Neuronal stem cell (in vitro differentiated cells): ENCODE results near the gene ANTXR1.

Source experiments
- DNase-seq: peaks from one replicate; pipeline ENCODE4 v3.0.0-alpha.2; 2013; ENCODE audit warnings: low spot score
- H2AFZ ChIP-seq: one replicate; pipeline ENCODE4 v1.6.1; 2013; ENCODE audit warnings: mild to moderate bottlenecking, low read length, inconsistent platforms
- H2AK5ac ChIP-seq: 2 replicates; pipeline ENCODE4 v1.6.1; 2013; ENCODE audit warnings: low read depth, mild to moderate bottlenecking, inconsistent platforms, low read length, moderate library complexity, mixed read lengths
- H2BK120ac ChIP-seq: 2 replicates; pipeline ENCODE4 v1.6.1; 2013; ENCODE audit warnings: low read depth, mild to moderate bottlenecking, inconsistent platforms, low read length, moderate library complexity, mixed read lengths
- H2BK12ac ChIP-seq: one replicate; pipeline ENCODE4 v1.6.1; 2013; ENCODE audit warnings: low read length, inconsistent platforms
- H2BK15ac ChIP-seq: 2 replicates; pipeline ENCODE4 v1.6.1; 2013; ENCODE audit warnings: mild to moderate bottlenecking, low read length, inconsistent platforms, mixed read lengths
- H2BK5ac ChIP-seq: one replicate; pipeline ENCODE4 v1.6.1; 2013; ENCODE audit warnings: inconsistent platforms, mild to moderate bottlenecking, low read length, moderate library complexity
- H3K14ac ChIP-seq: one replicate; pipeline ENCODE4 v1.6.1; 2013; ENCODE audit warnings: low read length, inconsistent platforms
- H3K18ac ChIP-seq: 2 replicates; pipeline ENCODE4 v1.6.1; 2013; ENCODE audit warnings: low read length, inconsistent platforms
- H3K23ac ChIP-seq: 2 replicates; pipeline ENCODE4 v1.6.1; 2013; ENCODE audit warnings: low read depth, mild to moderate bottlenecking, mixed read lengths, low read length, inconsistent platforms; ENCODE audit not compliant: poor library complexity
- H3K27ac ChIP-seq: replicated peaks from 3 replicates; pipeline ENCODE4 v1.5.1; 2013; ENCODE audit warnings: low read length, inconsistent platforms
- H3K27me3 ChIP-seq, 3 experiments: 2 replicates each; pipeline ENCODE4 v1.6.1; 2013; ENCODE audit warnings: low read length in 3 of 3, mild to moderate bottlenecking in 2 of 3, inconsistent platforms in 1 of 3, low read depth in 1 of 3, mixed read lengths in 1 of 3, moderate library complexity in 1 of 3; ENCODE audit not compliant: control insufficient read depth in 3 of 3, insufficient read depth in 3 of 3
- H3K36me3 ChIP-seq, 2 donors: replicated peaks in 1 of 2; 2 replicates each; pipeline ENCODE4 v1.6.1; 2013; ENCODE audit warnings: low read length in 2 of 2; ENCODE audit not compliant: control insufficient read depth in 2 of 2, insufficient read depth in 2 of 2
- H3K4ac ChIP-seq: 2 replicates; pipeline ENCODE4 v1.6.1; 2013; ENCODE audit warnings: inconsistent platforms, mild to moderate bottlenecking, low read length, moderate library complexity
- H3K4me1 ChIP-seq, 2 donors: 1 replicate in 1 of 2; 2 replicates in 1 of 2; pipeline ENCODE4 v1.6.1; 2013; ENCODE audit warnings: low read length in 2 of 2, low read depth in 1 of 2; ENCODE audit not compliant: control insufficient read depth in 2 of 2, insufficient read depth in 1 of 2
- H3K4me2 ChIP-seq: one replicate; pipeline ENCODE4 v1.6.1; 2013; ENCODE audit warnings: mild to moderate bottlenecking, low read length, inconsistent platforms; ENCODE audit not compliant: insufficient read depth, poor library complexity, severe bottlenecking
- H3K4me3 ChIP-seq, 2 donors: 2 replicates each; pipeline ENCODE4 v1.5.1; 2013; ENCODE audit warnings: low read length in 2 of 2, mild to moderate bottlenecking in 2 of 2, inconsistent platforms in 1 of 2, moderate library complexity in 1 of 2
- H3K79me1 ChIP-seq: one replicate; pipeline ENCODE4 v1.6.1; 2013; ENCODE audit warnings: low read depth, mild to moderate bottlenecking, inconsistent platforms, low read length, moderate library complexity
- H3K9ac ChIP-seq: one replicate; pipeline ENCODE4 v1.6.1; 2013; ENCODE audit warnings: mild to moderate bottlenecking, low read depth, low read length, inconsistent platforms; ENCODE audit not compliant: poor library complexity
- H3K9me3 ChIP-seq, 2 donors: replicated peaks in 1 of 2; 2 replicates each; pipeline versions ENCODE3 to v1.6.1; 2013; ENCODE audit warnings: low read length in 2 of 2, mild to moderate bottlenecking in 2 of 2, inconsistent platforms in 1 of 2, low read depth in 1 of 2, mixed read lengths in 1 of 2, moderate library complexity in 1 of 2; ENCODE audit not compliant: control insufficient read depth in 2 of 2, insufficient read depth in 1 of 2
- H4K8ac ChIP-seq: one replicate; pipeline ENCODE4 v1.6.1; 2013; ENCODE audit warnings: low read depth, mild to moderate bottlenecking, inconsistent platforms, low read length, moderate library complexity
- H4K91ac ChIP-seq: one replicate; pipeline ENCODE4 v1.6.1; 2013; ENCODE audit warnings: low read length, low read depth, mild to moderate bottlenecking, inconsistent platforms; ENCODE audit not compliant: poor library complexity
- WGBS, 2 donors: extraction: QIAGEN DNeasy Blood & Tissue Kit; methylation state at CpG; one replicate each; pipeline ENCODE4 v1.1.7; 2013; ENCODE audit warnings: missing lambda C conversion rate in 2 of 2, mixed read lengths in 1 of 2; ENCODE audit not compliant: insufficient read length in 2 of 2, insufficient replicate concordance in 1 of 2; ENCODE audit errors: extremely low coverage in 2 of 2; 5-methylcytosine and 5-hydroxymethylcytosine counted together

Gene ANTXR1

DNA sequence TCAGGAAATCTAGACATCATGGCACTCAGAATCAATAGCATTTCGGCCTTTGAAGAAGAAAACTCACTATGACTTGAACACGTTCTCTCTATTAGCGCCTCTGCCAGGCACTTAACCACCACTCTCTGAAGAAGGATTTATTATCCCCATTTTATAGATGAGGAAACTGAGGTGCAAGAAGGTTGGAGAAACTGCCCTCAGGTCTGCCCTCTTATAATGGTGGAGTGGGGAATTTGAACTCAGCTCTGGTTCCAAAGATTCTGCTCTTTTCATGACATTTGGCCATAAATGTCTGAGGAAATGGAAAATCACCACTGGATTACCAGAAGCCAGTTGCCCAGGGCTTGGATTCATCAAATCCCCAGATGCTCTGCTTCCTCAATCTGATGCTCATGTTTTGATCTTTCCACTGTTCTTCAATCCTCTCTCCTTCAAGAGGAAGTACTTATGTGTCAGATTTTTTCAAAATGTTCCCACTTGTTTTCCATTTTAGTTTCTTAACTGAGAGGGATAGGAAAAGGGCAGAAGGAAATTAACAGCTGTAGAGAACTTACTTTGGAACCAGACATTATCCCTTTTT, 68.1 kb downstream of the ANTXR1 start:
- H3K4me2 ChIP-seq: no peak overlapping the region
- H3K79me1 ChIP-seq: no peaks in the 10 kb centered on the region
- H2AK5ac ChIP-seq: no peak overlapping the region
- H2AFZ ChIP-seq: no peak overlapping the region
- H3K4me1 ChIP-seq: peaks cover 0 to 2% of the 10 kb centered on the region in 2 donors
- H3K4me3 ChIP-seq: no peak overlapping the region
- peaks cover 5 to 89% of the 10 kb centered on the region in 2 donors for H3K36me3 ChIP-seq
- no peak overlapping the region for H2BK15ac ChIP-seq
- no CpG with 5 or more reads among the region's 3 CpGs for WGBS, 2 donors
- H3K27ac ChIP-seq: no peak overlapping the region
- no peak overlapping the region for H2BK5ac ChIP-seq
- no peak overlapping the region for H3K18ac ChIP-seq
- H3K9ac ChIP-seq: no peak overlapping the region
- no peak overlapping the region for H2BK120ac ChIP-seq
- H3K9me3 ChIP-seq: no peaks in the 10 kb centered on the region
- H3K23ac ChIP-seq: no peak overlapping the region
- no peak overlapping the region for H3K4ac ChIP-seq
- no peak overlapping the region for H4K91ac ChIP-seq
- DNase-seq: no peak
- H4K8ac ChIP-seq: no peak overlapping the region
- no peak overlapping the region for H3K14ac ChIP-seq
- H3K27me3 ChIP-seq: no peaks in the 10 kb centered on the region
- no peak overlapping the region for H2BK12ac ChIP-seq

GRCh38 chr2:69081757-69082156, 68.8 kb downstream of the ANTXR1 start:
- Histone ChIP-seq H2BK12ac (no peak overlapping the region), H2BK5ac (no peak overlapping the region), H3K4me3 (no peak overlapping the region), H3K27me3 (no peaks in the 10 kb centered on the region), H3K79me1 (no peaks in the 10 kb centered on the region), H3K4me1 (peaks cover 0 to 2% of the 10 kb centered on the region in 2 donors), H3K36me3 (peaks cover 5 to 87% of the 10 kb centered on the region in 2 donors), H2AFZ (no peak overlapping the region), H3K14ac (no peak overlapping the region), H4K8ac (no peak overlapping the region), H3K9me3 (no peaks in the 10 kb centered on the region), H2BK120ac (no peak overlapping the region), H2AK5ac (no peak overlapping the region), H3K9ac (no peak overlapping the region), H3K4ac (no peak overlapping the region), H3K18ac (no peak overlapping the region), H3K4me2 (no peak overlapping the region), H3K27ac (no peak overlapping the region), H4K91ac (no peak overlapping the region), H2BK15ac (no peak overlapping the region), H3K23ac (no peak overlapping the region)
- DNase-seq: no peak
- no CpG with 5 or more reads among the region's 4 CpGs for WGBS, 2 donors

- Histone ChIP-seq H2AFZ (no peak overlapping the region), H2BK5ac (no peak overlapping the region), H3K4me2 (no peak overlapping the region), H3K23ac (no peak overlapping the region), H3K27me3 (no peaks in the 10 kb centered on the region), H3K4me3 (no peak overlapping the region), H2BK120ac (no peak overlapping the region), H3K18ac (no peak overlapping the region), H3K9me3 (no peaks in the 10 kb centered on the region), H3K36me3 (peaks cover 5 to 87% of the 10 kb centered on the region in 2 donors), H3K9ac (no peak overlapping the region), H3K4me1 (peaks cover 0 to 2% of the 10 kb centered on the region in 2 donors), H2BK12ac (no peak overlapping the region), H2AK5ac (no peak overlapping the region), H3K27ac (no peak overlapping the region), H2BK15ac (no peak overlapping the region), H3K4ac (no peak overlapping the region), H4K91ac (no peak overlapping the region), H3K79me1 (no peaks in the 10 kb centered on the region), H3K14ac (no peak overlapping the region), H4K8ac (no peak overlapping the region)
- WGBS, 2 donors: no CpG with 5 or more reads among the region's 9 CpGs
- no peak for DNase-seq
These were observed 69.5 kb downstream of the ANTXR1 start for GRCh38 chr2:69082430-69082997.

- no peaks in the 10 kb centered on the region for H3K27me3 ChIP-seq
- WGBS, 2 donors: no CpG with 5 or more reads among the region's 2 CpGs
These were observed 70.3 kb downstream of the ANTXR1 start for GRCh38 chr2:69083235-69083748.

More at GRCh38 chr2:69083235-69083748, 70.3 kb downstream of the ANTXR1 start:
- no peak overlapping the region for H3K18ac ChIP-seq
- H2BK12ac ChIP-seq: no peak overlapping the region
- H2BK5ac ChIP-seq: no peak overlapping the region
- no peak for DNase-seq
- no peak overlapping the region for H3K9ac ChIP-seq
- H2AFZ ChIP-seq: no peak overlapping the region
- no peak overlapping the region for H2AK5ac ChIP-seq
- H3K4me2 ChIP-seq: no peak overlapping the region
- no peaks in the 10 kb centered on the region for H3K79me1 ChIP-seq
- H3K9me3 ChIP-seq: no peaks in the 10 kb centered on the region
- H3K27ac ChIP-seq: no peak overlapping the region
- H2BK15ac ChIP-seq: no peak overlapping the region
- H4K91ac ChIP-seq: no peak overlapping the region
- no peak overlapping the region for H3K23ac ChIP-seq
- no peak overlapping the region for H3K4me3 ChIP-seq
- no peak overlapping the region for H3K4ac ChIP-seq
- H3K36me3 ChIP-seq: peaks cover 3 to 82% of the 10 kb centered on the region in 2 donors
- no peak overlapping the region for H4K8ac ChIP-seq
- H2BK120ac ChIP-seq: no peak overlapping the region
- H3K4me1 ChIP-seq: peaks cover 0 to 2% of the 10 kb centered on the region in 2 donors
- H3K14ac ChIP-seq: no peak overlapping the region
